ENCODE measurements around the gene POLR2L.

DNA sequence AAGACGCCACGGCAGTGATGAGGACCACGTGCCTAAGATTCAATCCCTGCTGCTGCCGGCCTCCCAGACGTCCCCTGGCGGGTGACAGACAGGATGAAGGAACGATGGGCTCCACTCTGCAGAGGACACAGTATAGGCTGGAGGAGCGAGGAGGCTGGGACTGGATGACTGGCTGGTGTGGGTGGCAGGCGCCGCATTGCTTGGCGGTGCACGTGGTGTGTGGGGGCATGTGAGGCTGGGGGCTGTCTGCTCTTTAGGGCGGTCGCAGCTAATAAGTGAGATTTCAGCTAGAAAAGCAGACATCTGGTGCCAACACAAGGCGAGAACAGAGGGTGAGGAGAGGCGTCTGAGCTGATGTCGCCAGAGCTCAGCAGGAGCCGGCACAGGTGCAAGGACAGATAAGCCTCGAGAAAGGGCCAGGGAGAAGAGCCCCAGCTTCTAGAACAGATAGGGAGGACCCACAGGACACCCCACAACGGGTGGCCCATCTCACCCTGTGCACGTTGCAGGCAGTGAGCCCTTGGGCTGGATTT lies 33.5 kb upstream of the POLR2L start:
- TF ChIP-seq, protein P1, sequence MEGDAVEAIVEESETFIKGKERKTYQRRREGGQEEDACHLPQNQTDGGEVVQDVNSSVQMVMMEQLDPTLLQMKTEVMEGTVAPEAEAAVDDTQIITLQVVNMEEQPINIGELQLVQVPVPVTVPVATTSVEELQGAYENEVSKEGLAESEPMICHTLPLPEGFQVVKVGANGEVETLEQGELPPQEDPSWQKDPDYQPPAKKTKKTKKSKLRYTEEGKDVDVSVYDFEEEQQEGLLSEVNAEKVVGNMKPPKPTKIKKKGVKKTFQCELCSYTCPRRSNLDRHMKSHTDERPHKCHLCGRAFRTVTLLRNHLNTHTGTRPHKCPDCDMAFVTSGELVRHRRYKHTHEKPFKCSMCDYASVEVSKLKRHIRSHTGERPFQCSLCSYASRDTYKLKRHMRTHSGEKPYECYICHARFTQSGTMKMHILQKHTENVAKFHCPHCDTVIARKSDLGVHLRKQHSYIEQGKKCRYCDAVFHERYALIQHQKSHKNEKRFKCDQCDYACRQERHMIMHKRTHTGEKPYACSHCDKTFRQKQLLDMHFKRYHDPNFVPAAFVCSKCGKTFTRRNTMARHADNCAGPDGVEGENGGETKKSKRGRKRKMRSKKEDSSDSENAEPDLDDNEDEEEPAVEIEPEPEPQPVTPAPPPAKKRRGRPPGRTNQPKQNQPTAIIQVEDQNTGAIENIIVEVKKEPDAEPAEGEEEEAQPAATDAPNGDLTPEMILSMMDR (IDR thresholded peaks at IDR 0.05), result no peak
- no peak for TF ChIP-seq POLR2A (IDR thresholded peaks at IDR 0.05)

All from ovary (tissue), 3 donors.